GM12878 (cell line): Measurements from ENCODE around the gene HECTD4.

ENCODE experiments used
- RAD21 ChIP-seq: IDR thresholded peaks from 2 replicates; pipeline ENCODE4 v1.6.1; 2011; ENCODE audit warnings: mild to moderate bottlenecking, low read depth, low read length, moderate library complexity; ENCODE audit not compliant: insufficient read depth
- TF ChIP-seq, protein P1 (sequence below): IDR thresholded peaks from 2 replicates; pipeline ENCODE4 v1.6.1; 2012; ENCODE audit warnings: low read length, inconsistent platforms
- TF ChIP-seq, protein P2 (sequence below), 3 experiments: IDR thresholded peaks in 2 of 3; conservative IDR thresholded peaks in 1 of 3; 2 replicates each; pipeline ENCODE4 v1.5.1; 2011; ENCODE audit warnings: low read depth in 3 of 3, low read length in 3 of 3, mild to moderate bottlenecking in 3 of 3, control low read depth in 2 of 3, moderate library complexity in 2 of 3, inconsistent platforms in 1 of 3, mixed read lengths in 1 of 3; ENCODE audit not compliant: control insufficient read depth in 2 of 3, insufficient read depth in 1 of 3; ENCODE audit errors: extremely low read depth in 1 of 3

DNA sequence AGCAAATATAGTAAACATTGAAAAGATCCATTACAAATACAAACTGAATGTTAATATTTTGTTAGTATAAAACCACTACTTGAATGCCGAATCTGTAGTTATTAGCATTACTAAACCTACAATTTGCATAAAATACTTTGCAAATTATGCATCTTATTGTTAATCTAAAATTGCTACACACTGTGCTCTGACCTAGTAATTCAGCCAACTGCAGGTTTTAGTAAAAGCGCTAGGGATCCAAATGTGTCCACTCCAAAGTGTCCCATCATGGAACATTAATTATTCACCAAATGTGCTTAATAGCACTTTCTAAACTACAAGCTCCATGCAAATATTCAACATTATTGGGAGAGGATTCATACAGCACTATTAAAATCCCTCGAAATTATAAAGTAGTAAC is 14.3 kb downstream of the HECTD4 start:
- TF ChIP-seq, protein P1, sequence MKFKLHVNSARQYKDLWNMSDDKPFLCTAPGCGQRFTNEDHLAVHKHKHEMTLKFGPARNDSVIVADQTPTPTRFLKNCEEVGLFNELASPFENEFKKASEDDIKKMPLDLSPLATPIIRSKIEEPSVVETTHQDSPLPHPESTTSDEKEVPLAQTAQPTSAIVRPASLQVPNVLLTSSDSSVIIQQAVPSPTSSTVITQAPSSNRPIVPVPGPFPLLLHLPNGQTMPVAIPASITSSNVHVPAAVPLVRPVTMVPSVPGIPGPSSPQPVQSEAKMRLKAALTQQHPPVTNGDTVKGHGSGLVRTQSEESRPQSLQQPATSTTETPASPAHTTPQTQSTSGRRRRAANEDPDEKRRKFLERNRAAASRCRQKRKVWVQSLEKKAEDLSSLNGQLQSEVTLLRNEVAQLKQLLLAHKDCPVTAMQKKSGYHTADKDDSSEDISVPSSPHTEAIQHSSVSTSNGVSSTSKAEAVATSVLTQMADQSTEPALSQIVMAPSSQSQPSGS: no peak
- TF ChIP-seq, protein P2, sequence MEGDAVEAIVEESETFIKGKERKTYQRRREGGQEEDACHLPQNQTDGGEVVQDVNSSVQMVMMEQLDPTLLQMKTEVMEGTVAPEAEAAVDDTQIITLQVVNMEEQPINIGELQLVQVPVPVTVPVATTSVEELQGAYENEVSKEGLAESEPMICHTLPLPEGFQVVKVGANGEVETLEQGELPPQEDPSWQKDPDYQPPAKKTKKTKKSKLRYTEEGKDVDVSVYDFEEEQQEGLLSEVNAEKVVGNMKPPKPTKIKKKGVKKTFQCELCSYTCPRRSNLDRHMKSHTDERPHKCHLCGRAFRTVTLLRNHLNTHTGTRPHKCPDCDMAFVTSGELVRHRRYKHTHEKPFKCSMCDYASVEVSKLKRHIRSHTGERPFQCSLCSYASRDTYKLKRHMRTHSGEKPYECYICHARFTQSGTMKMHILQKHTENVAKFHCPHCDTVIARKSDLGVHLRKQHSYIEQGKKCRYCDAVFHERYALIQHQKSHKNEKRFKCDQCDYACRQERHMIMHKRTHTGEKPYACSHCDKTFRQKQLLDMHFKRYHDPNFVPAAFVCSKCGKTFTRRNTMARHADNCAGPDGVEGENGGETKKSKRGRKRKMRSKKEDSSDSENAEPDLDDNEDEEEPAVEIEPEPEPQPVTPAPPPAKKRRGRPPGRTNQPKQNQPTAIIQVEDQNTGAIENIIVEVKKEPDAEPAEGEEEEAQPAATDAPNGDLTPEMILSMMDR (IDR thresholded peaks at IDR 0.05 in 2 of 3, conservative IDR thresholded peaks at IDR 0.05 in 1 of 3; ENCODE audit: control insufficient read depth in 2 of 3, extremely low read depth in 1 of 3, insufficient read depth in 1 of 3, low read depth in 3 of 3, low read length in 3 of 3): no peak
- TF ChIP-seq RAD21: no peak
